ENCODE results near the gene MROH2A.

The MROH2A gene

GRCh38 chr2:233818639-233819621, 40.8 kb downstream of the MROH2A start:
- DNase-seq (ENCODE audit: low read depth in 2 of 2): no peak

GRCh38 chr2:233819884-233820773, 42.0 kb downstream of the MROH2A start:
- DNase-seq (ENCODE audit: low read depth in 2 of 2): no peak

- DNase-seq (ENCODE audit: low read depth in 2 of 2): no peak
These were observed 42.6 kb downstream of the MROH2A start for GRCh38 chr2:233820774-233821105.

GRCh38 chr2:233821196-233821595, 43.1 kb downstream of the MROH2A start:
- DNase-seq (ENCODE audit: low read depth in 2 of 2): no peak

GRCh38 chr2:233821709-233822100, 43.6 kb downstream of the MROH2A start:
- DNase-seq (ENCODE audit: low read depth in 2 of 2): no peak

- no peak for DNase-seq (ENCODE audit: low read depth in 2 of 2)
These were observed 44.1 kb downstream of the MROH2A start for GRCh38 chr2:233822101-233822771.

GRCh38 chr2:233822781-233823730, 44.9 kb downstream of the MROH2A start:
- DNase-seq (ENCODE audit: low read depth in 2 of 2): no peak

- DNase-seq (ENCODE audit: low read depth in 2 of 2): no peak
These were observed 45.6 kb downstream of the MROH2A start for GRCh38 chr2:233823731-233824121.

- no peak for DNase-seq (ENCODE audit: low read depth in 2 of 2)
These were observed 46.2 kb downstream of the MROH2A start for GRCh38 chr2:233824373-233824772.

GRCh38 chr2:233828546-233829192, 50.5 kb downstream of the MROH2A start:
- no peak for DNase-seq (ENCODE audit: low read depth in 2 of 2)

- DNase-seq (ENCODE audit: low read depth in 2 of 2): no peak
These were observed 51.3 kb downstream of the MROH2A start for GRCh38 chr2:233829193-233830110.

GRCh38 chr2:233830111-233830802, 52.1 kb downstream of the MROH2A start:
- no peak for DNase-seq (ENCODE audit: low read depth in 2 of 2)

GRCh38 chr2:233831011-233831721, 53.0 kb downstream of the MROH2A start:
- no peak for DNase-seq (ENCODE audit: low read depth in 2 of 2)

- DNase-seq (ENCODE audit: low read depth in 2 of 2): no peak
These were observed 53.7 kb downstream of the MROH2A start for GRCh38 chr2:233831861-233832260.

- no peak for DNase-seq (ENCODE audit: low read depth in 2 of 2)
These were observed 54.3 kb downstream of the MROH2A start for GRCh38 chr2:233832414-233832813.

GRCh38 chr2:233832869-233833311, 54.8 kb downstream of the MROH2A start:
- DNase-seq (ENCODE audit: low read depth in 2 of 2): no peak

GRCh38 chr2:233833345-233833744, 55.2 kb downstream of the MROH2A start:
- no peak for DNase-seq (ENCODE audit: low read depth in 2 of 2)

Measured in stimulated activated CD8-positive, alpha-beta memory T cell treated with anti-CD3 and anti-CD28 coated beads, Interleukin-7, amount 100 ng/mL, for 4 hours (primary cell).